Endothelial cell (in vitro differentiated cells): Measurements from ENCODE around the gene SLCO1B1. TPM values are rescaled to one million over a fixed set of nuclear protein-coding genes. Genes with fewer than 3 reads are reported as not detected.
"Not testable (repeated sequence)": the region's sequence is repeated elsewhere in the genome, so short reads cannot be mapped to it uniquely, and the experiment has no call there.

Experiments used
- DNase-seq: peaks from one replicate; pipeline ENCODE4 v3.0.0; 2021; ENCODE audit warnings: low spot score
- H3K27ac Mint-ChIP-seq: one replicate; pipeline ENCODE4 v1.8.0; 2021; ENCODE audit warnings: mixed read lengths, inconsistent platforms; ENCODE audit not compliant: unreplicated experiment
- H3K27me3 Mint-ChIP-seq: one replicate; pipeline ENCODE4 v1.8.0; 2021; ENCODE audit warnings: mild to moderate bottlenecking, moderate library complexity, mixed read lengths, inconsistent platforms; ENCODE audit not compliant: unreplicated experiment
- H3K36me3 Mint-ChIP-seq: one replicate; pipeline ENCODE4 v1.8.0; 2021; ENCODE audit warnings: mild to moderate bottlenecking, low read depth, mixed read lengths, inconsistent platforms; ENCODE audit not compliant: unreplicated experiment
- H3K4me1 Mint-ChIP-seq: one replicate; pipeline ENCODE4 v1.8.0; 2021; ENCODE audit warnings: mild to moderate bottlenecking, mixed read lengths, inconsistent platforms; ENCODE audit not compliant: unreplicated experiment
- H3K4me3 Mint-ChIP-seq: one replicate; pipeline ENCODE4 v1.8.0; 2021; ENCODE audit warnings: mild to moderate bottlenecking, mixed read lengths, inconsistent platforms; ENCODE audit not compliant: unreplicated experiment
- H3K9me3 Mint-ChIP-seq: one replicate; pipeline ENCODE4 v1.8.0; 2021; ENCODE audit warnings: mixed read lengths, inconsistent platforms; ENCODE audit not compliant: unreplicated experiment
- total RNA-seq: library from RNA; stranded (reverse); fragmentation: NEBNext Ultra II Directional; extraction: Animal tissue kit (Norgen Biotek cat#: 25700); gene quantifications from one replicate; pipeline ENCODE4 v1.2.1, GENCODE V29; 2021; ENCODE audit not compliant: unreplicated experiment
- TF ChIP-seq, protein P1 (sequence below): fragments of 200-600 bp; sonication (generic); IDR thresholded peaks from one replicate; pipeline ENCODE4 v1.5.0; 2021; ENCODE audit warnings: antibody characterized with exemption; ENCODE audit not compliant: unreplicated experiment

The SLCO1B1 gene
- total RNA-seq, 1 donor from 2014 or later, result not detected

DNA sequence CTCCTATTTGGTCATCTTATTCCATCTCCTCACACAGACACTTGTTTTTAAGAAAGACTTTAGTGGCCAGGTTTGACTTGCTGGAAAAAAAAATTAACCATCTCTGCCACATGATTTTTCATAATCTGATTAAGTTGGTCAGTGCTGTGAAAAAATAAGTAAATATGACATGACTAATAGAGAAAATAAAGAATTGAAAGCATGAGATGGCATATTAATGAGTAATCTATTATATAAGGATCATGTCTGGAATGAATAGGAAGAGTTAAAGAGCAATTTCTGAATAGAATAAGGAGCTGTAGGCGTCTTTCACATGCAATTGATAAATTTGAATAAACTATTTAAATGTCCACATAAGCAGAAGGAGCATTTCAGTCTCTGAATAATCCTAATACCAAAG is 12.2 kb upstream of the SLCO1B1 start:
- H3K9me3 Mint-ChIP-seq, result no peaks in the 10 kb centered on the region
- H3K36me3 Mint-ChIP-seq, result no peaks in the 10 kb centered on the region
- no peak overlapping the region for H3K4me3 Mint-ChIP-seq
- no peak for DNase-seq
- H3K27ac Mint-ChIP-seq, result no peak overlapping the region
- TF ChIP-seq, protein P1, sequence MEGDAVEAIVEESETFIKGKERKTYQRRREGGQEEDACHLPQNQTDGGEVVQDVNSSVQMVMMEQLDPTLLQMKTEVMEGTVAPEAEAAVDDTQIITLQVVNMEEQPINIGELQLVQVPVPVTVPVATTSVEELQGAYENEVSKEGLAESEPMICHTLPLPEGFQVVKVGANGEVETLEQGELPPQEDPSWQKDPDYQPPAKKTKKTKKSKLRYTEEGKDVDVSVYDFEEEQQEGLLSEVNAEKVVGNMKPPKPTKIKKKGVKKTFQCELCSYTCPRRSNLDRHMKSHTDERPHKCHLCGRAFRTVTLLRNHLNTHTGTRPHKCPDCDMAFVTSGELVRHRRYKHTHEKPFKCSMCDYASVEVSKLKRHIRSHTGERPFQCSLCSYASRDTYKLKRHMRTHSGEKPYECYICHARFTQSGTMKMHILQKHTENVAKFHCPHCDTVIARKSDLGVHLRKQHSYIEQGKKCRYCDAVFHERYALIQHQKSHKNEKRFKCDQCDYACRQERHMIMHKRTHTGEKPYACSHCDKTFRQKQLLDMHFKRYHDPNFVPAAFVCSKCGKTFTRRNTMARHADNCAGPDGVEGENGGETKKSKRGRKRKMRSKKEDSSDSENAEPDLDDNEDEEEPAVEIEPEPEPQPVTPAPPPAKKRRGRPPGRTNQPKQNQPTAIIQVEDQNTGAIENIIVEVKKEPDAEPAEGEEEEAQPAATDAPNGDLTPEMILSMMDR, result no peak
- H3K27me3 Mint-ChIP-seq, result peaks cover 3% of the 10 kb centered on the region
- no peaks in the 10 kb centered on the region for H3K4me1 Mint-ChIP-seq

DNA sequence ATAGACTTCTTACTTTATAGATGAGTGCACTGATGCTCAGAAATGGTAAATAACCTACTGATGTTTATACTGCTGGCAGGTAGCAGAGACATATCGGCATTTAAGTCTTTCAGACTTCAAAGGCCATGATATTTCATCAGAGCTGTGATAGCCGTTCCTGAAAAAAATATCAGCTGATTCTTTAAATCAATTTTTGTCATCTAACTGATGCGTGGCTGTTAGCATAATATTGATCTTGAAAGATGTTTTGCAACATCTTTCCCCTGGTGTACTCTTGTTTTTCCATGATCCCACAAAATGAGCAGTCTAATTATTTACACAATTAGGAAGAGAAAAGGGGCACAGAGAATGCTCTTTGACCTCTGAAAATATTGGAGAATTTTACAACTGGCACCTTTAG is 1.6 kb upstream of the SLCO1B1 start:
- H3K36me3 Mint-ChIP-seq, result no peaks in the 10 kb centered on the region
- peaks cover 2% of the 10 kb centered on the region for H3K27me3 Mint-ChIP-seq
- H3K27ac Mint-ChIP-seq, result no peak overlapping the region
- no peak overlapping the region for H3K4me3 Mint-ChIP-seq
- TF ChIP-seq, protein P1, result no peak
- DNase-seq, result no peak
- no peaks in the 10 kb centered on the region for H3K4me1 Mint-ChIP-seq
- H3K9me3 Mint-ChIP-seq, result no peaks in the 10 kb centered on the region

DNA sequence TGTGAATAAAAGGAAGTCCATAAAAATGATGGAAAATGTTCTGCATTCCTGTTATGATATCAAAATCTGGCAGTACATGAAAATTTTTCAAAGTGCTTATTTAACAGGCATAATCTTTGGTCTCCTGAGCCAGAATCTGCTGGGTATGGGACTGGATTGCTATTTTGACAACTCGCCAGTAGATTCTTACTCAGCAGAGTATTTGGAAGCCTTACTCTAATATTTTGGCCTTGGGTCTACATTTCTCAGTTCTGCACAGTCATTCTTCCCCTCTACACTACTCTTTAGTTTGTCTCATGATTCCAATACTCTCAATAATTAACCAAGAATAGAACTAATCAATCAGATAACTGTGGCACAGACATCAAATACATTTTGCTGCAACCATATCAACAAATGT is 1.1 kb upstream of the SLCO1B1 start:
- Mint-ChIP-seq H3K4me3 (no peak overlapping the region), H3K27ac (no peak overlapping the region), H3K9me3 (no peaks in the 10 kb centered on the region), H3K27me3 (peaks cover 2% of the 10 kb centered on the region), H3K36me3 (no peaks in the 10 kb centered on the region), H3K4me1 (no peaks in the 10 kb centered on the region)
- DNase-seq, result no peak
- TF ChIP-seq, protein P1, result no peak

DNA sequence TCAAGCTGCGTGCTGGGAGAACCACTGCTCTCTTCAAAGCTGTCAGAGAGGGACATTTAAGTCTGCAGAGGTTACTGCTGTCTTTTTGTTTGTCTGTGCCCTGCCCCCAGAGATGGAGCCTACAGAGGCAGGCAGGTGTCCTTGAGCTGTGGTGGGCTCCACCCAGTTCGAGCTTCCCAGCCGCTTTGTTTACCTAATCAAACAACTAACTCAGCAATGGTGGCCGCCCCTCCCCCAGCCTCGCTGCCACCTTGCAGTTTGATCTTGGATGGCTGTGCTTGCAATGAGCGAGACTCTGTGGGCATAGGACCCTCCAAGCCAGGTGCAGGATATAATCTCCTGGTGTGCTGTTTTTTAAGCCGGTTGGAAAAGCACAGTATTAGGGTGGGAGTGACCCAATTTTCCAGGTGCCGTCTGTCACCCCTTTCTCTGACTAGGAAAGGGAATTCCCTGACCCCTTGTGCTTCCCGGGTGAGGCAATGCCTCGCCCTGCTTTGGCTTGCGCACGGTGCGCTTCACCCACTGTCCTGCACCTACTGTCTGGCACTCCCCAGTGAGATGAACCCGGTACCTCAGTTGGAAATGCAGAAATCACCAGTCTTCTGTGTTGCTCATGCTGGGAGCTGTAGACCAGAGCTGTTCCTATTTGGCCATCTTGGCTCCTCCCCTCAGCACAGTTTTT is 6.5 kb downstream of the SLCO1B1 start:
- H3K27me3 Mint-ChIP-seq, H3K4me3 Mint-ChIP-seq, H3K36me3 Mint-ChIP-seq, H3K9me3 Mint-ChIP-seq, H3K27ac Mint-ChIP-seq, DNase-seq, H3K4me1 Mint-ChIP-seq: not testable (repeated sequence)

DNA sequence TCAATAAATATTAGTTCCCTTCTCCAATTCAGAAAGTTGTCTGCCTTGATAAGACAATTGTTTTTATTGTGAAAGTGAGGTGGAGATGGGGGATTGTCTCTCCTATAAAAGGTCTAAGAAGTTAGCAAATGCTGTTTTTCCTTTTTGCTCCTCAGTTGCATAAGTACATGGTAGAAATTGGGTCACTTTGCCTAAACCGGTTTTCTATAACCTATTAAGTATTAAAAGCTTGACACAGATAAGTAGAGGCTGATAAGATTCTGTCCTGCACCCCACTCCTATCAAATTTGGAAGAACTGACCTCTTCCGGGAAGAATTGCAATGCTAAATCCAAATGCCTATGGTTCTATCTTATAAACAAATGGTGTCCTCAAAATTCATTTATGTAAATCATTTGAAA is 7.0 kb downstream of the SLCO1B1 start:
- Mint-ChIP-seq H3K27ac (no peak overlapping the region), H3K27me3 (peaks cover 2% of the 10 kb centered on the region), H3K36me3 (no peaks in the 10 kb centered on the region), H3K4me1 (no peaks in the 10 kb centered on the region), H3K4me3 (no peak overlapping the region), H3K9me3 (no peaks in the 10 kb centered on the region)
- TF ChIP-seq, protein P1, result no peak
- no peak for DNase-seq
